Measurements from ENCODE around the gene ZBTB7B. TPM values are rescaled to one million over a fixed set of nuclear protein-coding genes. Genes with fewer than 3 reads are reported as not detected.

ZBTB7B gene
- total and polyA plus RNA-seq, 9 of the 15 experiments (the other 6 are each of a cell fraction or from before 2014, with no cell fraction given), result 0.04 to 46.5 (median 15.2) TPM

DNA sequence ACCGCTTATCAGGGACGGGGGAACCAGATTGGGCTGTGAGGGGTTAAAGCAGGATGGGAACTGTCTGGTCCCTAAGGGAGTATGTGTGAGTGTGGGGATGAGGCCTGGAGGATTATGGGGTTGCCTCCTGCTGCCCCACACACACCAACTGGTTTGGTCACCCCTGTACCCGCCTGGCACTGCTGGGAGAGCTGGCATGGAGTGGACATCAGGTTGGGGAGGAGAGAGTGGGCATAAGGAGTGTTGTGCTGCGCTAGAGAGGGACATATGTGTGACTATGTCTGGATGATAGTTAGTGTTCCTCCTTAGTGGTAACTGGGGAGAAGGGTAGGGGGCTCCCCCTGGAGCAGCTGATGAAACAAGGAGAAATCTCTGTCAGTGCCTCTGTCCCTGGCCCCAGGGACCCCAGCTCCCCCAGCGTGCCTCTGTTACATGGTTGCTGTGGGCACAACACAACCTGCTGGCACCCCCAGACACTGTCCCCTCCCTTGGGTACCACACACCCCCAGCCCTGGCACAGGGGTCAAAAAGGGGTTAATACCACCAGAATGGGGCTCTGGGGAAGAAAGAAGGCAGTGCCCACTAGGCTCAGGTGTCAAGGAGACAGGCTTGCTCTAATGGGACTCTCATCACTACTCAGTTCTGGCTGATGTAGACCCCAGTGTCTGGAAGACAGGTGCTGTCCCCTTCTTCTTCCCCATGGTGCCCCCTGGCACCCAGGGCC is 1.9 kb downstream of the ZBTB7B start (continued):
- TF ChIP-seq, protein P1, sequence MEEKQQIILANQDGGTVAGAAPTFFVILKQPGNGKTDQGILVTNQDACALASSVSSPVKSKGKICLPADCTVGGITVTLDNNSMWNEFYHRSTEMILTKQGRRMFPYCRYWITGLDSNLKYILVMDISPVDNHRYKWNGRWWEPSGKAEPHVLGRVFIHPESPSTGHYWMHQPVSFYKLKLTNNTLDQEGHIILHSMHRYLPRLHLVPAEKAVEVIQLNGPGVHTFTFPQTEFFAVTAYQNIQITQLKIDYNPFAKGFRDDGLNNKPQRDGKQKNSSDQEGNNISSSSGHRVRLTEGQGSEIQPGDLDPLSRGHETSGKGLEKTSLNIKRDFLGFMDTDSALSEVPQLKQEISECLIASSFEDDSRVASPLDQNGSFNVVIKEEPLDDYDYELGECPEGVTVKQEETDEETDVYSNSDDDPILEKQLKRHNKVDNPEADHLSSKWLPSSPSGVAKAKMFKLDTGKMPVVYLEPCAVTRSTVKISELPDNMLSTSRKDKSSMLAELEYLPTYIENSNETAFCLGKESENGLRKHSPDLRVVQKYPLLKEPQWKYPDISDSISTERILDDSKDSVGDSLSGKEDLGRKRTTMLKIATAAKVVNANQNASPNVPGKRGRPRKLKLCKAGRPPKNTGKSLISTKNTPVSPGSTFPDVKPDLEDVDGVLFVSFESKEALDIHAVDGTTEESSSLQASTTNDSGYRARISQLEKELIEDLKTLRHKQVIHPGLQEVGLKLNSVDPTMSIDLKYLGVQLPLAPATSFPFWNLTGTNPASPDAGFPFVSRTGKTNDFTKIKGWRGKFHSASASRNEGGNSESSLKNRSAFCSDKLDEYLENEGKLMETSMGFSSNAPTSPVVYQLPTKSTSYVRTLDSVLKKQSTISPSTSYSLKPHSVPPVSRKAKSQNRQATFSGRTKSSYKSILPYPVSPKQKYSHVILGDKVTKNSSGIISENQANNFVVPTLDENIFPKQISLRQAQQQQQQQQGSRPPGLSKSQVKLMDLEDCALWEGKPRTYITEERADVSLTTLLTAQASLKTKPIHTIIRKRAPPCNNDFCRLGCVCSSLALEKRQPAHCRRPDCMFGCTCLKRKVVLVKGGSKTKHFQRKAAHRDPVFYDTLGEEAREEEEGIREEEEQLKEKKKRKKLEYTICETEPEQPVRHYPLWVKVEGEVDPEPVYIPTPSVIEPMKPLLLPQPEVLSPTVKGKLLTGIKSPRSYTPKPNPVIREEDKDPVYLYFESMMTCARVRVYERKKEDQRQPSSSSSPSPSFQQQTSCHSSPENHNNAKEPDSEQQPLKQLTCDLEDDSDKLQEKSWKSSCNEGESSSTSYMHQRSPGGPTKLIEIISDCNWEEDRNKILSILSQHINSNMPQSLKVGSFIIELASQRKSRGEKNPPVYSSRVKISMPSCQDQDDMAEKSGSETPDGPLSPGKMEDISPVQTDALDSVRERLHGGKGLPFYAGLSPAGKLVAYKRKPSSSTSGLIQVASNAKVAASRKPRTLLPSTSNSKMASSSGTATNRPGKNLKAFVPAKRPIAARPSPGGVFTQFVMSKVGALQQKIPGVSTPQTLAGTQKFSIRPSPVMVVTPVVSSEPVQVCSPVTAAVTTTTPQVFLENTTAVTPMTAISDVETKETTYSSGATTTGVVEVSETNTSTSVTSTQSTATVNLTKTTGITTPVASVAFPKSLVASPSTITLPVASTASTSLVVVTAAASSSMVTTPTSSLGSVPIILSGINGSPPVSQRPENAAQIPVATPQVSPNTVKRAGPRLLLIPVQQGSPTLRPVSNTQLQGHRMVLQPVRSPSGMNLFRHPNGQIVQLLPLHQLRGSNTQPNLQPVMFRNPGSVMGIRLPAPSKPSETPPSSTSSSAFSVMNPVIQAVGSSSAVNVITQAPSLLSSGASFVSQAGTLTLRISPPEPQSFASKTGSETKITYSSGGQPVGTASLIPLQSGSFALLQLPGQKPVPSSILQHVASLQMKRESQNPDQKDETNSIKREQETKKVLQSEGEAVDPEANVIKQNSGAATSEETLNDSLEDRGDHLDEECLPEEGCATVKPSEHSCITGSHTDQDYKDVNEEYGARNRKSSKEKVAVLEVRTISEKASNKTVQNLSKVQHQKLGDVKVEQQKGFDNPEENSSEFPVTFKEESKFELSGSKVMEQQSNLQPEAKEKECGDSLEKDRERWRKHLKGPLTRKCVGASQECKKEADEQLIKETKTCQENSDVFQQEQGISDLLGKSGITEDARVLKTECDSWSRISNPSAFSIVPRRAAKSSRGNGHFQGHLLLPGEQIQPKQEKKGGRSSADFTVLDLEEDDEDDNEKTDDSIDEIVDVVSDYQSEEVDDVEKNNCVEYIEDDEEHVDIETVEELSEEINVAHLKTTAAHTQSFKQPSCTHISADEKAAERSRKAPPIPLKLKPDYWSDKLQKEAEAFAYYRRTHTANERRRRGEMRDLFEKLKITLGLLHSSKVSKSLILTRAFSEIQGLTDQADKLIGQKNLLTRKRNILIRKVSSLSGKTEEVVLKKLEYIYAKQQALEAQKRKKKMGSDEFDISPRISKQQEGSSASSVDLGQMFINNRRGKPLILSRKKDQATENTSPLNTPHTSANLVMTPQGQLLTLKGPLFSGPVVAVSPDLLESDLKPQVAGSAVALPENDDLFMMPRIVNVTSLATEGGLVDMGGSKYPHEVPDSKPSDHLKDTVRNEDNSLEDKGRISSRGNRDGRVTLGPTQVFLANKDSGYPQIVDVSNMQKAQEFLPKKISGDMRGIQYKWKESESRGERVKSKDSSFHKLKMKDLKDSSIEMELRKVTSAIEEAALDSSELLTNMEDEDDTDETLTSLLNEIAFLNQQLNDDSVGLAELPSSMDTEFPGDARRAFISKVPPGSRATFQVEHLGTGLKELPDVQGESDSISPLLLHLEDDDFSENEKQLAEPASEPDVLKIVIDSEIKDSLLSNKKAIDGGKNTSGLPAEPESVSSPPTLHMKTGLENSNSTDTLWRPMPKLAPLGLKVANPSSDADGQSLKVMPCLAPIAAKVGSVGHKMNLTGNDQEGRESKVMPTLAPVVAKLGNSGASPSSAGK (IDR thresholded peaks at IDR 0.05), result no peak
- TF ChIP-seq NCOR1 (IDR thresholded peaks at IDR 0.05) (no peak), ZNF76 (CRISPR knock-in tag; IDR thresholded peaks at IDR 0.05; ENCODE audit: borderline replicate concordance) (peak; percentile 30; the same call in 1 of the 2 replicates), ZNF589 (CRISPR knock-in tag; IDR thresholded peaks at IDR 0.05; ENCODE audit: low read depth) (peak; percentile 11; the same call in 1 of the 2 replicates), LEF1 (IDR thresholded peaks at IDR 0.05) (no peak), CREBBP (IDR thresholded peaks at IDR 0.05; ENCODE audit: low read depth, low read length) (no peak), NRF1 (conservative IDR thresholded peaks at IDR 0.05 in 1 of 2, IDR thresholded peaks at IDR 0.05 in 1 of 2) (no peak)
- TF ChIP-seq, protein P2, sequence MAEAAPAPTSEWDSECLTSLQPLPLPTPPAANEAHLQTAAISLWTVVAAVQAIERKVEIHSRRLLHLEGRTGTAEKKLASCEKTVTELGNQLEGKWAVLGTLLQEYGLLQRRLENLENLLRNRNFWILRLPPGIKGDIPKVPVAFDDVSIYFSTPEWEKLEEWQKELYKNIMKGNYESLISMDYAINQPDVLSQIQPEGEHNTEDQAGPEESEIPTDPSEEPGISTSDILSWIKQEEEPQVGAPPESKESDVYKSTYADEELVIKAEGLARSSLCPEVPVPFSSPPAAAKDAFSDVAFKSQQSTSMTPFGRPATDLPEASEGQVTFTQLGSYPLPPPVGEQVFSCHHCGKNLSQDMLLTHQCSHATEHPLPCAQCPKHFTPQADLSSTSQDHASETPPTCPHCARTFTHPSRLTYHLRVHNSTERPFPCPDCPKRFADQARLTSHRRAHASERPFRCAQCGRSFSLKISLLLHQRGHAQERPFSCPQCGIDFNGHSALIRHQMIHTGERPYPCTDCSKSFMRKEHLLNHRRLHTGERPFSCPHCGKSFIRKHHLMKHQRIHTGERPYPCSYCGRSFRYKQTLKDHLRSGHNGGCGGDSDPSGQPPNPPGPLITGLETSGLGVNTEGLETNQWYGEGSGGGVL (CRISPR knock-in tag; IDR thresholded peaks at IDR 0.05), result no peak
- TF ChIP-seq, protein P3, sequence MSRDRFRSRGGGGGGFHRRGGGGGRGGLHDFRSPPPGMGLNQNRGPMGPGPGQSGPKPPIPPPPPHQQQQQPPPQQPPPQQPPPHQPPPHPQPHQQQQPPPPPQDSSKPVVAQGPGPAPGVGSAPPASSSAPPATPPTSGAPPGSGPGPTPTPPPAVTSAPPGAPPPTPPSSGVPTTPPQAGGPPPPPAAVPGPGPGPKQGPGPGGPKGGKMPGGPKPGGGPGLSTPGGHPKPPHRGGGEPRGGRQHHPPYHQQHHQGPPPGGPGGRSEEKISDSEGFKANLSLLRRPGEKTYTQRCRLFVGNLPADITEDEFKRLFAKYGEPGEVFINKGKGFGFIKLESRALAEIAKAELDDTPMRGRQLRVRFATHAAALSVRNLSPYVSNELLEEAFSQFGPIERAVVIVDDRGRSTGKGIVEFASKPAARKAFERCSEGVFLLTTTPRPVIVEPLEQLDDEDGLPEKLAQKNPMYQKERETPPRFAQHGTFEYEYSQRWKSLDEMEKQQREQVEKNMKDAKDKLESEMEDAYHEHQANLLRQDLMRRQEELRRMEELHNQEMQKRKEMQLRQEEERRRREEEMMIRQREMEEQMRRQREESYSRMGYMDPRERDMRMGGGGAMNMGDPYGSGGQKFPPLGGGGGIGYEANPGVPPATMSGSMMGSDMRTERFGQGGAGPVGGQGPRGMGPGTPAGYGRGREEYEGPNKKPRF (IDR thresholded peaks at IDR 0.05; ENCODE audit: low read depth, low read length), result no peak
- TF ChIP-seq, protein P4, sequence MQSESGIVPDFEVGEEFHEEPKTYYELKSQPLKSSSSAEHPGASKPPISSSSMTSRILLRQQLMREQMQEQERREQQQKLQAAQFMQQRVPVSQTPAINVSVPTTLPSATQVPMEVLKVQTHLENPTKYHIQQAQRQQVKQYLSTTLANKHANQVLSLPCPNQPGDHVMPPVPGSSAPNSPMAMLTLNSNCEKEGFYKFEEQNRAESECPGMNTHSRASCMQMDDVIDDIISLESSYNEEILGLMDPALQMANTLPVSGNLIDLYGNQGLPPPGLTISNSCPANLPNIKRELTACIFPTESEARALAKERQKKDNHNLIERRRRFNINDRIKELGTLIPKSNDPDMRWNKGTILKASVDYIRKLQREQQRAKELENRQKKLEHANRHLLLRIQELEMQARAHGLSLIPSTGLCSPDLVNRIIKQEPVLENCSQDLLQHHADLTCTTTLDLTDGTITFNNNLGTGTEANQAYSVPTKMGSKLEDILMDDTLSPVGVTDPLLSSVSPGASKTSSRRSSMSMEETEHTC (IDR thresholded peaks at IDR 0.05), result no peak

Data from K562 (cell line).